K562 (cell line): Measurements from ENCODE around the gene CALM3. TPM values are rescaled to one million over a fixed set of nuclear protein-coding genes. Genes with fewer than 3 reads are reported as not detected.

Source experiments
- ATAC-seq: fragments of 200-7000 bp; cut with Tn5 transposase; 3 replicates; pipeline ENCODE4 v1.9.1; 2020; ENCODE audit warnings: moderate library complexity
- BruUV-seq: library from RNA; stranded (reverse); fragments of 400-500 nt; replicated peaks from 2 replicates; lab custom pipeline; 2021; lab: Mats Ljungman, UMichigan
- CTCF ChIA-PET: fragments of 300-600 bp; formaldehyde crosslinking; extraction: SDS; loops from one replicate; lab custom pipeline; 2021; ENCODE audit warnings: low intra/inter-chr PET ratio; lab: Yijun Ruan, JAX
- POLR2A ChIA-PET: fragments of 300-600, 350-650 bp; sonication (Branson Sonifier 250); formaldehyde crosslinking; extraction: SDS; loops from one replicate; lab custom pipeline; 2021; ENCODE audit warnings: antibody characterized with exemption, inconsistent platforms; lab: Yijun Ruan, JAX
- DNase-seq, 4 experiments: peaks; one replicate each; pipeline versions ENCODE4 v3.0.0 to v3.0.0-alpha.2; 2011 to 2018; ENCODE audit warnings: low spot score in 3 of 4, mixed read lengths in 3 of 4; ENCODE audit errors: extremely low read depth in 1 of 4
- FAIRE-seq: peaks from 2 replicates; lab custom pipeline; 2011; peaks lifted over from hg19 to GRCh38; lab: Jason Lieb, UNC
- H2AFZ ChIP-seq: 2 replicates; pipeline ENCODE4 v1.6.0; 2011; ENCODE audit warnings: low read depth, low read length, control low read depth, inconsistent platforms
- H3K27ac ChIP-seq: fragments of 200-600 bp; 3 replicates; pipeline ENCODE4 v1.8.0; 2011; ENCODE audit warnings: low read depth, mild to moderate bottlenecking, control low read depth, inconsistent platforms, low read length, moderate library complexity, mixed read lengths; ENCODE audit errors: extremely low read depth
- H3K27me3 ChIP-seq, 2 experiments: fragments of 300-600 bp in 1 of 2; 2 replicates in 1 of 2; 3 replicates in 1 of 2; pipeline versions ENCODE4 v1.6.0 to v1.8.0; 2011; ENCODE audit warnings: inconsistent platforms in 2 of 2, low read length in 2 of 2, mild to moderate bottlenecking in 1 of 2, mixed read lengths in 1 of 2, moderate library complexity in 1 of 2; ENCODE audit not compliant: control insufficient read depth in 2 of 2, insufficient read depth in 2 of 2
- H3K36me3 ChIP-seq: fragments of 300-600 bp; 3 replicates; pipeline ENCODE4 v1.8.0; 2011; ENCODE audit warnings: mild to moderate bottlenecking, low read length, inconsistent platforms; ENCODE audit not compliant: control insufficient read depth, insufficient read depth
- H3K4me1 ChIP-seq, 2 experiments: fragments of 200-600 bp in 1 of 2; replicated peaks in 1 of 2; 2 replicates in 1 of 2; 3 replicates in 1 of 2; pipeline versions ENCODE4 v1.5.1 to v1.8.0; 2011; ENCODE audit warnings: inconsistent platforms in 2 of 2, low read length in 2 of 2, mild to moderate bottlenecking in 1 of 2, mixed read lengths in 1 of 2, moderate library complexity in 1 of 2; ENCODE audit not compliant: control insufficient read depth in 2 of 2, insufficient read depth in 2 of 2
- H3K4me2 ChIP-seq: 2 replicates; pipeline ENCODE4 v1.6.1; 2011; ENCODE audit warnings: low read length, control low read depth, inconsistent platforms, mixed read lengths; ENCODE audit not compliant: insufficient read depth
- H3K4me3 ChIP-seq: fragments of 200-600 bp; sonication (generic), shearing (Covaris generic); 2 replicates; pipeline ENCODE4 v1.5.1; 2016; ENCODE audit warnings: control low read depth, inconsistent platforms
- H3K79me2 ChIP-seq: fragments of 200-600 bp; 3 replicates; pipeline ENCODE4 v1.8.0; 2011; ENCODE audit warnings: low read length, inconsistent platforms; ENCODE audit not compliant: control insufficient read depth, insufficient read depth
- H3K9ac ChIP-seq, 2 experiments: 2 replicates each; pipeline versions ENCODE4 v1.6.0 to v1.6.1; 2011; ENCODE audit warnings: low read depth in 2 of 2, low read length in 2 of 2, control low read depth in 1 of 2, inconsistent platforms in 1 of 2, mild to moderate bottlenecking in 1 of 2, mixed read lengths in 1 of 2; ENCODE audit not compliant: insufficient read depth in 1 of 2
- H3K9me1 ChIP-seq: one replicate; pipeline ENCODE4 v1.6.0; 2011; ENCODE audit warnings: inconsistent platforms, mild to moderate bottlenecking, low read length, moderate library complexity; ENCODE audit not compliant: control insufficient read depth, insufficient read depth
- H3K9me3 ChIP-seq: replicated peaks from 2 replicates; pipeline ENCODE4 v1.5.1; 2011; ENCODE audit warnings: low read depth, low read length, inconsistent platforms; ENCODE audit not compliant: control insufficient read depth, insufficient read depth
- H4K20me1 ChIP-seq: replicated peaks from 2 replicates; pipeline ENCODE4 v1.6.1; 2011; ENCODE audit warnings: low read length, inconsistent platforms, mixed read lengths; ENCODE audit not compliant: control insufficient read depth, insufficient read depth
- CTBP1 ChIP-seq: fragments of 450-650 bp; IDR thresholded peaks from 2 replicates; pipeline ENCODE4 v1.6.1; 2016; ENCODE audit warnings: borderline replicate concordance
- DLX4 ChIP-seq: fragments of 250-450 bp; sonication (Bioruptor Pico); IDR thresholded peaks from 2 replicates; pipeline ENCODE4 v1.6.1; 2021; ENCODE audit warnings: mild to moderate bottlenecking
- DPF2 ChIP-seq: fragments of 450-650 bp; IDR thresholded peaks from 2 replicates; pipeline ENCODE4 v1.6.1; 2016
- ESRRA ChIP-seq: fragments of 450-650 bp; IDR thresholded peaks from 2 replicates; pipeline ENCODE4 v1.6.1; 2014; ENCODE audit warnings: low read depth, mild to moderate bottlenecking, moderate library complexity, borderline replicate concordance
- GABPB1 ChIP-seq: sonication (generic); formaldehyde crosslinking; IDR thresholded peaks from 2 replicates; pipeline ENCODE4 v1.8.0; 2022; ENCODE audit warnings: mild to moderate bottlenecking, missing genetic modification reagents
- HNRNPLL ChIP-seq: fragments of 200-400 bp; formaldehyde crosslinking; IDR thresholded peaks from 2 replicates; pipeline ENCODE4 v1.6.1; 2017; ENCODE audit warnings: low read length, low read depth, mild to moderate bottlenecking; ENCODE audit not compliant: poor library complexity, severe bottlenecking
- KLF16 ChIP-seq: IDR thresholded peaks from 2 replicates; pipeline ENCODE4 v1.6.1; 2016; ENCODE audit warnings: antibody characterized with exemption
- L3MBTL2 ChIP-seq: fragments of 450-650 bp; IDR thresholded peaks from 2 replicates; pipeline ENCODE4 v1.6.1; 2016; ENCODE audit warnings: mild to moderate bottlenecking, moderate library complexity
- SIN3A ChIP-seq, 2 experiments: fragments of 150-350 bp in 1 of 2; IDR thresholded peaks; 2 replicates each; pipeline ENCODE4 v1.6.1; 2011 to 2016; ENCODE audit warnings: borderline replicate concordance in 2 of 2, low read depth in 2 of 2, low read length in 2 of 2, mild to moderate bottlenecking in 2 of 2, moderate library complexity in 2 of 2; ENCODE audit not compliant: control insufficient read depth in 1 of 2
- TCF7 ChIP-seq: sonication (generic); IDR thresholded peaks from 2 replicates; pipeline ENCODE4 v1.6.1; 2016; ENCODE audit warnings: antibody characterized with exemption, borderline replicate concordance
- THAP7 ChIP-seq: fragments of 250-450 bp; sonication (Bioruptor Pico); IDR thresholded peaks from 2 replicates; pipeline ENCODE4 v1.5.0; 2021
- ZNF165 ChIP-seq: fragments of 250-450 bp; sonication (Bioruptor Pico); IDR thresholded peaks from 2 replicates; pipeline ENCODE4 v1.4.0; 2020; ENCODE audit warnings: borderline replicate concordance
- WGBS: fragments of 100-300 bp; shearing (Covaris generic); methylation state at CpG from one replicate; pipeline ENCODE4 v1.1.6; 2016; ENCODE audit warnings: low coverage, mixed read lengths; ENCODE audit not compliant: insufficient coverage; ENCODE audit errors: missing lambda C conversion rate; 5-methylcytosine and 5-hydroxymethylcytosine counted together
- in situ Hi-C: fragments of 300-500 bp; cut with MboI; formaldehyde crosslinking; loops from 4 replicates; pipeline ENCODE4 v1.15.0; 2018; ENCODE audit warnings: inconsistent platforms, mixed read lengths
- intact Hi-C: fragments of 100-400 bp; cut with micrococcal nuclease; formaldehyde crosslinking; loops from 2 replicates; pipeline ENCODE4 v1.14.2; 2022
- polyA plus RNA-seq, 8 experiments: library from polyadenylated mRNA; depleted of rRNA in 4 of 8; stranded (reverse) in 5 of 8; unstranded in 3 of 8; fragments of >200 nt; fragmentation: Nextera tagmentation in 2 of 8; fragmentation: Illumina TruSeq in 1 of 8; extraction: Ambion mirVana in 2 of 8; extraction: Trizol in 1 of 8; gene quantifications; 2 replicates each; pipeline versions ENCODE4 v1.2.1 to v1.2.3, GENCODE V29; 2011 to 2014; ENCODE audit warnings: inconsistent platforms in 1 of 8, missing spikeins in 1 of 8
- total RNA-seq, 7 experiments: library from RNA; depleted of rRNA in 6 of 7; stranded (reverse); fragments of >200 nt in 6 of 7; fragmentation: Illumina TruSeq in 2 of 7; extraction: Trizol in 2 of 7; gene quantifications; 2 replicates each; pipeline versions ENCODE4 v1.2.1 to v1.2.3, GENCODE V29; 2011 to 2021; ENCODE audit warnings: low replicate concordance in 1 of 7
- TF ChIP-seq, protein P1 (sequence below), 2 experiments: fragments of 450-650 bp in 1 of 2; IDR thresholded peaks; 2 replicates each; pipeline ENCODE4 v1.6.1; 2011 to 2017; ENCODE audit warnings: low read depth in 2 of 2, antibody characterized with exemption in 1 of 2, borderline replicate concordance in 1 of 2, low read length in 1 of 2, mild to moderate bottlenecking in 1 of 2, mixed read lengths in 1 of 2; ENCODE audit not compliant: control insufficient read depth in 1 of 2
- TF ChIP-seq, protein P2 (sequence below): sonication (generic); formaldehyde crosslinking; IDR thresholded peaks from 2 replicates; pipeline ENCODE4 v1.8.0; 2022; ENCODE audit warnings: mild to moderate bottlenecking, missing genetic modification reagents

Gene CALM3
- total and polyA plus RNA-seq, 9 of the 15 experiments (the other 6 are each of a cell fraction or from before 2014, with no cell fraction given): 34.6 to 350 (median 156) TPM

- intact Hi-C loops (no loop called here), in situ Hi-C loops (no loop called here)
- Histone ChIP-seq H3K9me3 (no peaks in the 10 kb centered on the region), H3K9ac (peak overlapping the region in 1 of 2 experiments; percentile 41; a peak in 1 of 4 replicates), H3K4me3 (no peak overlapping the region), H3K36me3 (no peaks in the 10 kb centered on the region), H3K27ac (no peak overlapping the region), H4K20me1 (no peaks in the 10 kb centered on the region), H3K9me1 (no peaks in the 10 kb centered on the region), H3K79me2 (no peaks in the 10 kb centered on the region), H3K27me3 (no peaks in the 10 kb centered on the region), H2AFZ (no peak overlapping the region), H3K4me2 (no peak overlapping the region), H3K4me1 (peaks cover 6 to 13% of the 10 kb centered on the region in 2 experiments; a peak in 3 of 5 replicates)
- peak; percentile 54 for FAIRE-seq
- ATAC-seq: peak; percentile 69
- ChIA-PET CTCF (no interaction called here), POLR2A (no interaction called here)
- WGBS: 0% methylated on average over 10 of the region's 11 CpGs
- DNase-seq: peak in 1 of 4 experiments; percentile 59
- no TSS peak for BruUV-seq
- no peak for TF ChIP-seq SIN3A (IDR thresholded peaks at IDR 0.05; ENCODE audit: borderline replicate concordance in 2 of 2, control insufficient read depth in 1 of 2, low read depth in 2 of 2, low read length in 2 of 2)
- peak; percentile 34; the same call in 1 of the 2 replicates for TF ChIP-seq KLF16
- peak; percentile 34; the same call in 1 of the 2 replicates for TF ChIP-seq ESRRA
- TF ChIP-seq, protein P1, sequence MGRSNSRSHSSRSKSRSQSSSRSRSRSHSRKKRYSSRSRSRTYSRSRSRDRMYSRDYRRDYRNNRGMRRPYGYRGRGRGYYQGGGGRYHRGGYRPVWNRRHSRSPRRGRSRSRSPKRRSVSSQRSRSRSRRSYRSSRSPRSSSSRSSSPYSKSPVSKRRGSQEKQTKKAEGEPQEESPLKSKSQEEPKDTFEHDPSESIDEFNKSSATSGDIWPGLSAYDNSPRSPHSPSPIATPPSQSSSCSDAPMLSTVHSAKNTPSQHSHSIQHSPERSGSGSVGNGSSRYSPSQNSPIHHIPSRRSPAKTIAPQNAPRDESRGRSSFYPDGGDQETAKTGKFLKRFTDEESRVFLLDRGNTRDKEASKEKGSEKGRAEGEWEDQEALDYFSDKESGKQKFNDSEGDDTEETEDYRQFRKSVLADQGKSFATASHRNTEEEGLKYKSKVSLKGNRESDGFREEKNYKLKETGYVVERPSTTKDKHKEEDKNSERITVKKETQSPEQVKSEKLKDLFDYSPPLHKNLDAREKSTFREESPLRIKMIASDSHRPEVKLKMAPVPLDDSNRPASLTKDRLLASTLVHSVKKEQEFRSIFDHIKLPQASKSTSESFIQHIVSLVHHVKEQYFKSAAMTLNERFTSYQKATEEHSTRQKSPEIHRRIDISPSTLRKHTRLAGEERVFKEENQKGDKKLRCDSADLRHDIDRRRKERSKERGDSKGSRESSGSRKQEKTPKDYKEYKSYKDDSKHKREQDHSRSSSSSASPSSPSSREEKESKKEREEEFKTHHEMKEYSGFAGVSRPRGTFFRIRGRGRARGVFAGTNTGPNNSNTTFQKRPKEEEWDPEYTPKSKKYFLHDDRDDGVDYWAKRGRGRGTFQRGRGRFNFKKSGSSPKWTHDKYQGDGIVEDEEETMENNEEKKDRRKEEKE (IDR thresholded peaks at IDR 0.05; ENCODE audit: borderline replicate concordance in 1 of 2, control insufficient read depth in 1 of 2, low read depth in 2 of 2, low read length in 1 of 2): no peak
- no peak for TF ChIP-seq GABPB1
- peak; percentile 37; the same call in 1 of the 2 replicates for TF ChIP-seq L3MBTL2
- TF ChIP-seq TCF7: peak; percentile 94
- TF ChIP-seq ZNF165 (CRISPR knock-in tag): no peak
- TF ChIP-seq DPF2: 0 out of 2 replicates have a peak, but pooled peaks have one; percentile 32
- TF ChIP-seq CTBP1: peak; percentile 46; the same call in 1 of the 2 replicates
- no peak for TF ChIP-seq HNRNPLL
- no peak for TF ChIP-seq THAP7
- no peak for TF ChIP-seq DLX4
- TF ChIP-seq, protein P2, sequence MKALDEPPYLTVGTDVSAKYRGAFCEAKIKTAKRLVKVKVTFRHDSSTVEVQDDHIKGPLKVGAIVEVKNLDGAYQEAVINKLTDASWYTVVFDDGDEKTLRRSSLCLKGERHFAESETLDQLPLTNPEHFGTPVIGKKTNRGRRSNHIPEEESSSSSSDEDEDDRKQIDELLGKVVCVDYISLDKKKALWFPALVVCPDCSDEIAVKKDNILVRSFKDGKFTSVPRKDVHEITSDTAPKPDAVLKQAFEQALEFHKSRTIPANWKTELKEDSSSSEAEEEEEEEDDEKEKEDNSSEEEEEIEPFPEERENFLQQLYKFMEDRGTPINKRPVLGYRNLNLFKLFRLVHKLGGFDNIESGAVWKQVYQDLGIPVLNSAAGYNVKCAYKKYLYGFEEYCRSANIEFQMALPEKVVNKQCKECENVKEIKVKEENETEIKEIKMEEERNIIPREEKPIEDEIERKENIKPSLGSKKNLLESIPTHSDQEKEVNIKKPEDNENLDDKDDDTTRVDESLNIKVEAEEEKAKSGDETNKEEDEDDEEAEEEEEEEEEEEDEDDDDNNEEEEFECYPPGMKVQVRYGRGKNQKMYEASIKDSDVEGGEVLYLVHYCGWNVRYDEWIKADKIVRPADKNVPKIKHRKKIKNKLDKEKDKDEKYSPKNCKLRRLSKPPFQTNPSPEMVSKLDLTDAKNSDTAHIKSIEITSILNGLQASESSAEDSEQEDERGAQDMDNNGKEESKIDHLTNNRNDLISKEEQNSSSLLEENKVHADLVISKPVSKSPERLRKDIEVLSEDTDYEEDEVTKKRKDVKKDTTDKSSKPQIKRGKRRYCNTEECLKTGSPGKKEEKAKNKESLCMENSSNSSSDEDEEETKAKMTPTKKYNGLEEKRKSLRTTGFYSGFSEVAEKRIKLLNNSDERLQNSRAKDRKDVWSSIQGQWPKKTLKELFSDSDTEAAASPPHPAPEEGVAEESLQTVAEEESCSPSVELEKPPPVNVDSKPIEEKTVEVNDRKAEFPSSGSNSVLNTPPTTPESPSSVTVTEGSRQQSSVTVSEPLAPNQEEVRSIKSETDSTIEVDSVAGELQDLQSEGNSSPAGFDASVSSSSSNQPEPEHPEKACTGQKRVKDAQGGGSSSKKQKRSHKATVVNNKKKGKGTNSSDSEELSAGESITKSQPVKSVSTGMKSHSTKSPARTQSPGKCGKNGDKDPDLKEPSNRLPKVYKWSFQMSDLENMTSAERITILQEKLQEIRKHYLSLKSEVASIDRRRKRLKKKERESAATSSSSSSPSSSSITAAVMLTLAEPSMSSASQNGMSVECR (CRISPR knock-in tag): no peak
Measured at GRCh38 chr19:46574533-46574932, 26.6 kb upstream of the CALM3 start.
